Activated gamma-delta T cell treated with anti-CD3 and anti-CD28 coated beads, Interleukin-2, amount 50 U/mL, for 16 hours (primary cell): Measurements from ENCODE around the gene NUTM2B.
A peak's percentile ranks its signal among the peaks of the same experiment; 100 is the strongest.
"Not testable (repeated sequence)": the region's sequence is repeated elsewhere in the genome, so short reads cannot be mapped to it uniquely, and the experiment has no call there.

ENCODE experiments used
- DNase-seq: peaks from one replicate; pipeline ENCODE4 v3.0.0-alpha.2; 2020; ENCODE audit warnings: low read depth

NUTM2B gene

GRCh38 chr10:79702927-79703326 lies at the start of gene NUTM2B:
TSS of gene NUTM2B (plus strand) at chr10:79703227. CDS start at chr10:79703610, 383 bp downstream.
- DNase-seq, result not testable (repeated sequence)

GRCh38 chr10:79663287-79663686 lies 39.7 kb upstream of the NUTM2B start:
- not testable (repeated sequence) for DNase-seq

GRCh38 chr10:79664686-79665085 lies 38.3 kb upstream of the NUTM2B start:
- not testable (repeated sequence) for DNase-seq

GRCh38 chr10:79669248-79669788 lies 33.7 kb upstream of the NUTM2B start:
- DNase-seq, result not testable (repeated sequence)

GRCh38 chr10:79674878-79675277 lies 28.1 kb upstream of the NUTM2B start:
- DNase-seq, result not testable (repeated sequence)

- DNase-seq, result not testable (repeated sequence)
Observed at GRCh38 chr10:79683026-79683883, 19.8 kb upstream of the NUTM2B start.

- DNase-seq, result not testable (repeated sequence)
Observed at GRCh38 chr10:79683884-79684720, 18.9 kb upstream of the NUTM2B start.

- peak; percentile 46 for DNase-seq
Observed at GRCh38 chr10:79685044-79685685, 17.9 kb upstream of the NUTM2B start.

- DNase-seq, result not testable (repeated sequence)
Observed at GRCh38 chr10:79686595-79686994, 16.4 kb upstream of the NUTM2B start.

- DNase-seq, result not testable (repeated sequence)
Observed at GRCh38 chr10:79687406-79688150, 15.4 kb upstream of the NUTM2B start.

- not testable (repeated sequence) for DNase-seq
Observed at GRCh38 chr10:79688798-79689197, 14.2 kb upstream of the NUTM2B start.

GRCh38 chr10:79696596-79696995 lies 6.4 kb upstream of the NUTM2B start:
- DNase-seq, result not testable (repeated sequence)

- DNase-seq, result not testable (repeated sequence)
Observed at GRCh38 chr10:79697141-79697540, 5.9 kb upstream of the NUTM2B start.

GRCh38 chr10:79700381-79700944 lies 2.6 kb upstream of the NUTM2B start:
- not testable (repeated sequence) for DNase-seq

GRCh38 chr10:79707017-79707416 lies 4.0 kb downstream of the NUTM2B start:
- not testable (repeated sequence) for DNase-seq

GRCh38 chr10:79714976-79715375 lies 11.9 kb downstream of the NUTM2B start:
- not testable (repeated sequence) for DNase-seq

- not testable (repeated sequence) for DNase-seq
Observed at GRCh38 chr10:79716917-79717579, 14.0 kb downstream of the NUTM2B start.

- DNase-seq, result not testable (repeated sequence)
Observed at GRCh38 chr10:79720000-79720399, 17.0 kb downstream of the NUTM2B start.

- DNase-seq, result not testable (repeated sequence)
Observed at GRCh38 chr10:79726620-79727019, 23.6 kb downstream of the NUTM2B start.

GRCh38 chr10:79744844-79745243 lies 41.8 kb downstream of the NUTM2B start:
- not testable (repeated sequence) for DNase-seq
